Tibial nerve (tissue), 4 donors: Measurements from ENCODE around the gene ATP1B3. TPM values are rescaled to one million over a fixed set of nuclear protein-coding genes. Genes with fewer than 3 reads are reported as not detected.
"Not testable (repeated sequence)": the region's sequence is repeated elsewhere in the genome, so short reads cannot be mapped to it uniquely, and the experiment has no call there.

Source experiments
- DNase-seq, 2 donors: peaks; one replicate each; pipeline ENCODE4 v3.0.0-alpha.2; 2019; ENCODE audit warnings: low spot score in 2 of 2
- H3K27ac ChIP-seq, 4 donors: fragments of 200-600 bp; sonication (generic) in 3 of 4; one replicate each; pipeline ENCODE4 v1.5.1; 2017 to 2019; ENCODE audit warnings: mild to moderate bottlenecking in 1 of 4
- H3K27me3 ChIP-seq, 2 donors: fragments of 200-600 bp; sonication (generic) in 1 of 2; one replicate each; pipeline versions ENCODE4 v1.5.1 to v1.6.0; 2017 to 2019
- H3K36me3 ChIP-seq, 3 donors: fragments of 200-600 bp; sonication (generic); one replicate each; pipeline ENCODE4 v1.5.1; 2018 to 2019
- H3K4me1 ChIP-seq, 4 donors: fragments of 200-600 bp; sonication (generic) in 3 of 4; one replicate each; pipeline ENCODE4 v1.5.1; 2017 to 2019
- H3K4me3 ChIP-seq, 4 donors: fragments of 200-600 bp; sonication (generic) in 3 of 4; one replicate each; pipeline ENCODE4 v1.5.1; 2017 to 2019; ENCODE audit warnings: mild to moderate bottlenecking in 1 of 4, moderate library complexity in 1 of 4
- H3K9me3 ChIP-seq, 4 donors: fragments of 200-600 bp; sonication (generic) in 3 of 4; one replicate each; pipeline ENCODE4 v1.5.1; 2017 to 2019
- CTCF ChIP-seq, 5 experiments: fragments of 200-600 bp in 3 of 5; fragments of 450-650 bp in 2 of 5; sonication (generic) in 3 of 5; IDR thresholded peaks; one replicate each; pipeline ENCODE4 v1.5.1; 2016 to 2019; ENCODE audit warnings: antibody characterized with exemption in 5 of 5, mild to moderate bottlenecking in 3 of 5, moderate library complexity in 2 of 5
- EP300 ChIP-seq, 2 donors: sonication (generic); formaldehyde crosslinking; IDR thresholded peaks; one replicate each; pipeline ENCODE4 v1.6.1; 2017; ENCODE audit warnings: antibody characterized with exemption in 2 of 2, mild to moderate bottlenecking in 1 of 2
- POLR2A ChIP-seq, 2 donors: fragments of 450-650 bp; IDR thresholded peaks; one replicate each; pipeline ENCODE4 v1.6.1; 2017; ENCODE audit warnings: antibody characterized with exemption in 2 of 2, mild to moderate bottlenecking in 2 of 2, moderate library complexity in 2 of 2
- WGBS, 2 donors: methylation state at CpG; one replicate each; pipeline ENCODE4 v1.1.5; 2018; 5-methylcytosine and 5-hydroxymethylcytosine counted together
- small RNA-seq: library from RNA; depleted of rRNA; stranded (forward); fragments of <200 nt; gene quantifications from one replicate; pipeline ENCODE3, GENCODE V24; 2016
- total RNA-seq, 4 donors: library from RNA; depleted of rRNA; stranded (reverse); fragments of >200 nt; gene quantifications; one replicate each; pipeline ENCODE4 v1.1.0, GENCODE V29; 2016

The ATP1B3 gene
- total RNA-seq, 4 donors from 2014 or later, result 73.3 to 98.0 (median 92.9) TPM

GRCh38 chr3:141971571-141971970, 95.1 kb downstream of the ATP1B3 start:
- DNase-seq, result no peak
- H3K36me3 ChIP-seq, result peaks cover 0 to 37% (median 0%) of the 10 kb centered on the region in 3 donors
- H3K4me1 ChIP-seq, result no peaks in the 10 kb centered on the region
- no peak overlapping the region for H3K4me3 ChIP-seq
- no peaks in the 10 kb centered on the region for H3K27me3 ChIP-seq
- no peak for TF ChIP-seq POLR2A (IDR thresholded peaks at IDR 0.05)
- TF ChIP-seq EP300 (IDR thresholded peaks at IDR 0.05), result no peak
- no peak for TF ChIP-seq CTCF (IDR thresholded peaks at IDR 0.05)
- 98 to 100% methylated on average over 1 of the region's 1 CpG for WGBS, 2 donors
- no peak overlapping the region for H3K27ac ChIP-seq
- no peaks in the 10 kb centered on the region for H3K9me3 ChIP-seq

- Histone ChIP-seq H3K27me3 (no peaks in the 10 kb centered on the region), H3K27ac (no peak overlapping the region), H3K36me3 (peaks cover 0 to 43% (median 0%) of the 10 kb centered on the region in 3 donors), H3K9me3 (no peaks in the 10 kb centered on the region), H3K4me1 (no peaks in the 10 kb centered on the region), H3K4me3 (no peak overlapping the region)
- DNase-seq, result no peak
- TF ChIP-seq EP300 (IDR thresholded peaks at IDR 0.05) (no peak), POLR2A (IDR thresholded peaks at IDR 0.05) (no peak), CTCF (IDR thresholded peaks at IDR 0.05) (no peak)
- 91 to 94% methylated on average over 2 of the region's 2 CpGs for whole genome bisulfite sequencing, 2 donors
Measured at GRCh38 chr3:141972399-141972798, 96.0 kb downstream of the ATP1B3 start.

GRCh38 chr3:141974777-141975176, 98.3 kb downstream of the ATP1B3 start:
- peaks cover 0 to 43% (median 0%) of the 10 kb centered on the region in 3 donors for H3K36me3 ChIP-seq
- H3K4me3 ChIP-seq, DNase-seq, H3K27me3 ChIP-seq, H3K9me3 ChIP-seq, H3K27ac ChIP-seq, H3K4me1 ChIP-seq: not testable (repeated sequence)
- WGBS, 2 donors, result 94 to 99% methylated on average over 8 of the region's 8 CpGs

Small RNAs within 50 kb of the gene (small RNA-seq; reads per million reads assigned to genes)
- not detected for gene HMGN2P25
- not detected for gene RNU6-509P

Other genes with a start within 250 kb of the ATP1B3 start
- gene RNF7, start 138.3 kb upstream of the ATP1B3 start, total RNA-seq, result 10 to 100 TPM; 65.7 to 80.2 (median 66.8) TPM
- gene GRK7, start 113.2 kb upstream of the ATP1B3 start, total RNA-seq, result under 1 TPM in 1 of 4 donors, not detected in 3; 0.30 TPM